Sciatic nerve (tissue), 2 donors: ENCODE data around the gene ADISSP. TPM values are rescaled to one million over a fixed set of nuclear protein-coding genes. Genes with fewer than 3 reads are reported as not detected.

Source experiments
- ATAC-seq: fragments of 200-7000 bp; cut with Tn5 transposase; one replicate; pipeline ENCODE4 v1.9.1; 2020; ENCODE audit warnings: mild to moderate bottlenecking, moderate library complexity
- DNase-seq: peaks from one replicate; pipeline ENCODE4 v3.0.0-alpha.2; 2020; ENCODE audit warnings: low spot score
- intact Hi-C: fragments of 100-400 bp; cut with DNase I; formaldehyde crosslinking; loops from one replicate; pipeline ENCODE4 v1.14.2; 2022
- total RNA-seq: library from RNA; stranded (reverse); fragmentation: NEBNext Ultra II Directional; extraction: Animal tissue kit (Norgen Biotek cat#: 25700); gene quantifications from one replicate; pipeline ENCODE4 v1.2.1, GENCODE V29; 2021
- donor health status: DM: no; HTN: no; CAD: no.
- donor health status: DM: no; HTN: no; CAD: no.

Gene ADISSP
- total RNA-seq, 1 donor from 2014 or later, result 25.7 TPM

GRCh38 chr20:3729811-3730540 lies 37.6 kb downstream of the ADISSP start:
- intact Hi-C loops, result no loop called here
- ATAC-seq (no peak), DNase-seq (no peak)

DNA sequence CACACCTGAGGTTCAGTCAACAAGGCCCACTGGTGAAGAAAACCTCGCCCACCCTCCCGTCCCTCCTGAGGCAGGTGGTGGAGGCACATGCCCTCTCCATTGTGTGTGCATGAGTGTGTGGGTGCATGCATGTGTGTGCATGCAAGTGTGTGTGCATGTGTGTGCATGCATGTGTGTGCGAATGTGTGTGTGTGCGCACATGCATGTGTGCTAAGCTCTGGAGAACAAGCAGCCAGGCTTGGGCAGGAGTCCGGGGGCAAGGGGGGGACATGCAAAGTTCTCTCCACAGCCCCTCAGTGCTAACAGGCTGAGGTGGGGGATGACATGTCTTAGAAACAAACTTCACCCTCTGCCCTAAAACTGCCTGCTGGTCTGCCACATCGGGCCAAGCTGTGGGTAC lies 38.2 kb downstream of the ADISSP start:
- no peak for DNase-seq
- no peak for ATAC-seq
- intact Hi-C loops, result no loop called here

DNA sequence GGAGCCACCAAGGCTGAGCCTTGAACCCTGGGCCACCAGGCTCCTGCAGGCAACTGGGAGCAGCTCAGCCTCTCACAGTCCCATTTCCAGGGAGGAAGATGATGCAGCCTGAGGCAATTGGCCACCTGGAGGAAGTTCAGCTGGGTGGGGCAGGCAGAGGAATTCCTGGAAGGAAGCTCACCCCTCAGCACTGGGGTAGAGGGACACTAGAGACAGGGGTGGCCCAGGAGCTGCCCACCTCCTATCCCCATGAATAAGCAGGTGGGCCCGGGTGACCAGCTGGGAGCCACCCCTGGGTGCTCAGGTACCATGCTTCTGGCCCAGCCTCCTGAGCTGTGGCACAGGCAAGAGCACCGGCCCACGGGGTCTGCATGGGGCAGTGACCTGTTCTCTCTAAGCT lies 38.7 kb downstream of the ADISSP start:
- DNase-seq, result no peak
- intact Hi-C loops, result no loop called here
- no peak for ATAC-seq

GRCh38 chr20:3728354-3728753 lies 39.2 kb downstream of the ADISSP start:
- intact Hi-C loops, result no loop called here
- no peak for DNase-seq
- ATAC-seq, result no peak

GRCh38 chr20:3727401-3728021 lies 40.0 kb downstream of the ADISSP start:
- DNase-seq (no peak), ATAC-seq (peak; percentile 87)
- intact Hi-C loops, result no loop called here

DNA sequence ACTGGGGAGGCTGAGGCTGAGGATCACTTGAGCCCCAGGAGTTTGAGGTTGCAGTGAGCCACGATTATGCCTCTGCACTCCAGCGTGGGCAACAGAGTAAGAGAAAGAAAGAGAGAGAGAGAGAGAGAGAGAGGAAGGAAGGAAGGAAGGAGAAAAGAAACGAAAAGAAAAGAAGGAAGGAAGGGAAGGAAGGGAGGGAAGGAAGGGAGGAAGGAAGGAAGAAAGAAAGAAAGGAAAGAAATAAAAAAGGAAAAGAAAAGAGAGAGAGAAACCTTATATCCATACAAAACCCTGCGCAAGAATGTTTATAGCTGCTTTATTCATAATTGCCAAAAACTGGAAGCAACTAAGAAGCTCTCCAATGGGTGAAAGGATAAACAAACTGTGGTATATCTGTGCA lies 43.2 kb downstream of the ADISSP start:
- no peak for ATAC-seq
- intact Hi-C loops, result no loop called here
- DNase-seq, result no peak

GRCh38 chr20:3723284-3723683 lies 44.3 kb downstream of the ADISSP start:
- ATAC-seq (no peak), DNase-seq (no peak)
- intact Hi-C loops, result no loop called here

GRCh38 chr20:3721912-3722311 lies 45.6 kb downstream of the ADISSP start:
- DNase-seq, result no peak
- ATAC-seq, result no peak
- intact Hi-C loops, result no loop called here

DNA sequence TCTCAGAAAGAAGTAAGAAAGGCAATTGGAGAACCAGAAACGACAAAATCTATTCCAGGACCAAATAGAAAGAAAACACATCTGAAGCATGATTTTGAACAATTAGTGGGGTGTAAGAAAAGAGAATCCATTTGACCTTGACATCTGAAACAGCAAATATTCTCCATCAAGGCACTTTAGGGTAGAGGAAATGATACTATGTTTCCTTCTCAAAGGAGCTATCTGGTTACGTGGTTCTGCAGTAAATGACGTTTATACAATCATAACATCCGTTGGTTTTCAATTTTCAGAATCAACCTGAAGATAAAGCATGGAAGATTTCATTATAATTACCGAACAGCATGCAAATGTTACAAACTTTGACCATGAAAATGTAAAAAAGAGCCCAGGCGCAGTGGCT lies 46.9 kb downstream of the ADISSP start:
- DNase-seq, result no peak
- intact Hi-C loops, result no loop called here
- ATAC-seq, result no peak

DNA sequence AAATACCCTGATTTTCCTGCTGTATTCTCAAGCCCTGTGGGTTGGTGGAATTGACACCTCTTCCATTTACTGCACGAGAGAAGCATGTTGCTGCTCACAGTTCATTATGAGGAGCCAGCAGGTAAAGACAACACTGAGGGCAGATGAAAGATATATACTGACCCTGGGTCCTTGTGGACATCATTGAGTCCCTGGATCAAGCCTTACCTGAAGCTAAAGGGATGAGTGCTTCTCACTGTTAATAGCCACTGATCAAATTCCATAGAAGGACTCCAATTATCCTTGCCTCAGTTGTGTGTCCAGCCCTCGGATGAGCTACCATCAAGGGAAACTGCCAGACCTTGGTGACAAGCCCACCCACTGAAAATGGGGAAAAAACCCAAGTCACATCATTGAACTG lies 47.5 kb downstream of the ADISSP start:
- no peak for ATAC-seq
- intact Hi-C loops, result no loop called here
- DNase-seq, result no peak

- intact Hi-C loops, result no loop called here
- no peak for DNase-seq
- ATAC-seq, result no peak
Observed at GRCh38 chr20:3719046-3719445, 48.5 kb downstream of the ADISSP start.

GRCh38 chr20:3716195-3716834 lies 51.2 kb downstream of the ADISSP start:
- DNase-seq, result no peak
- peak; percentile 68 for ATAC-seq
- intact Hi-C loops, result no loop called here

- intact Hi-C loops, result no loop called here
- DNase-seq (no peak), ATAC-seq (peak; percentile 24)
Observed at GRCh38 chr20:3714092-3714491, 53.5 kb downstream of the ADISSP start.

- intact Hi-C loops, result no loop called here
- DNase-seq, result peak; percentile 81
- ATAC-seq, result peak; percentile 65
Observed at GRCh38 chr20:3712279-3712873, 55.2 kb downstream of the ADISSP start, which contains the start of gene SIGLEC1. SIGLEC1 (minus strand) TSS chr20:3712600; CDS start chr20:3707128, 5,472 bp downstream.

DNA sequence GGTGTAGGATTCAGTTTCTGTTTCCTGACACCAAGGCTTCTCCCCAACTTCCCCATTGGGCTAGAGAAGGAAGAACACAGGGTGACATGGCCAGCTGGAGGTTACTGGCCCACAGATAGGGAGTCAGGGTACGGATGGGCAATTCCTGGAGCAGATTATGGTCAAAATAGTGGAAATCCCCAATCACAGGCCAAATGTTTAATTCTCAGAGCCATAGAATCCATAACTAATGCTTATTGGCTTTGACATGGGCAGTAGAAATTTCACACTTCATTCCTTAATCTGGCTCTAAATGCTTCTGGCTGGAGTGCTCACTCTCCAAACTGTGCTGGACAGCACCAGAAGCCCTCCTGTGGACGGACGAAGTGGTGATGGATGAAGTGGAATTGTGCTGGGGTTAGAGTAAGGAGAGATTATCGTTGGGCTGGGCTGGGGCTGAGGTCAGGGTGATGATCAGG lies 56.0 kb downstream of the ADISSP start:
- no peak for DNase-seq
- peak; percentile 14 for ATAC-seq
- intact Hi-C loops, result loop anchor here (2.0 kb wide), 1 partner anchor 35 kb away; no protein-coding TSS in a partner anchor

DNA sequence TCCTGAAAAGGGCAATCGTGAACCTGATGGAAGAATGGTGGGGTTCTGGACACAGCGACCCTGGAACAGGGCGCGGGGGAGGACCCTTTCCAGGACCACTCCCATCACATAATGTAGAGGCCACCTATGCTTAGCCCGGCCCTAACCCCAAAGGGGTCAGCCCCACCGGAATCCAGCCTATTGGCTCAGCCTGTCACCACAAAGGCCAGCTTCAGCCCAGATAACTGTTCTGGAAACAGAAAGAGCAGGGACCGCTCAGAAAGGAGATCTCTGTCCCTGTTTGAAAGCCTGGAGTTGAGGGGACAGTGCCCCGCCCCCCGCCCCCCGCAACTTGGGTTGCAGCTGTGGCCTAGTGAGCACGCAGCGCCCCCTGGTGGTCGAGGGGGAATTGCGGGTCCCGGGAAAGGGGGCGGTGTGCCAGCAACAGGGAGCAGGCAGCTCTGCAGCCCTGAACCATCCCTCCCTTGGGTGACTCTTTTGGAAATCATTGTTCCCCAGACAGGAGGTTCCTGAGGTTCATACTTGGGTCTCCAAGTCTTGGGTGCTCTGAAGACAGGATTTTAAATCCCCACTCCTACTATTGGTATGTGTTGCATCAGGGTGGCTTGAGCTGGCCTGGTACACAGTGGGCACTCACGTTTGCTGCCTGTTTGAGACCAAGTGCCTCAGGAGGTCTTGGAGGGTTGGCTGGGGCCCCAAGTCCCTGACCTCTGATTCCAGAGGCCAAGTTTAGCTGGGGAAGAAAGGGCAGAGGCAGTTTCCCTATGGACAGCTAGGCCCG lies 56.7 kb downstream of the ADISSP start:
- intact Hi-C loops, result loop anchor here (2.0 kb wide), 1 partner anchor 34 kb away; no protein-coding TSS in a partner anchor
- DNase-seq (peak; percentile 89), ATAC-seq (peak; percentile 75)

DNA sequence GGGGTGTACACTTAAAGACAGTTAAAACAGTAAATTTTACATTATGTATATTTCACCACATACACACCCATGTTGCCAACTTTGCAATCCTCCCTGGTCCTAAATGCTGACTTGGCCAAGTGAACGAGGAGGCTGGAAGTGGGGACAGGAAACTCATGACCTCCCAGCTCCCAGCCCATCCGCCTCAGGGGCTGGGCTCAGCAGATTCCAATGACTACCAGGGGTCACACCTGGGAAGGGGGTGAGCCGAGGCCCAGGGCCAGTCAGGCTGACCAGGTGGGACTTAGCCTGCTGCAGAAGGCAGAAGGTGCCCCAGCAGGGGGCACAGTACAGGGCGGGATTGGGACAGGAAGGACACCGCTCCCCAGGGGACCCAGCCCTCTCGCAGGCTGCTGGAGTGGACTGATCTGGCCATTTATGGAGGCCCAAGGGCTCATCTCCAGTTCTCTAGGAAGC lies 57.5 kb downstream of the ADISSP start:
- peak; percentile 23 for ATAC-seq
- intact Hi-C loops, result loop anchor here (2.0 kb wide), 1 partner anchor 33 kb away; no protein-coding TSS in a partner anchor
- no peak for DNase-seq

DNA sequence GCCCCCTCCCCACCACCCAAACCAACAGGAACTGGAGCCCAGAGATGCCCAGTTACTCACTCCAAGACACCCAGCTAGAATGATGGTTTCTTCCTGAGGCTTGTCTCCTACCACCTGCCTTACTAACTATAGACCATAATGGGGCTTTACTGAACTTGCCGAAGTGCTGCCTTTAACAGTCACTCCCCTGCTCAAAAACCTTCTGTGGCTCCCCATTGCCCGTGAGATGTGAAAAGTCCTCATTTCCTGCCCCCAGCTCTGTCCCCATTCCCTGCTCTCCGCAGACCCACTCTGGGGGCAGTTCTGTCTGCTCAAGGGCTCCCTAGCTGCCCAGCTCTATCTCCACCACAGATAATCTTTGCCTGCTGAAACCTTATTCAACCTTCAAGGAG lies 60.0 kb downstream of the ADISSP start:
- intact Hi-C loops, result no loop called here
- no peak for ATAC-seq
- no peak for DNase-seq
